Measurements from ENCODE around the gene FBXL7.

DNA sequence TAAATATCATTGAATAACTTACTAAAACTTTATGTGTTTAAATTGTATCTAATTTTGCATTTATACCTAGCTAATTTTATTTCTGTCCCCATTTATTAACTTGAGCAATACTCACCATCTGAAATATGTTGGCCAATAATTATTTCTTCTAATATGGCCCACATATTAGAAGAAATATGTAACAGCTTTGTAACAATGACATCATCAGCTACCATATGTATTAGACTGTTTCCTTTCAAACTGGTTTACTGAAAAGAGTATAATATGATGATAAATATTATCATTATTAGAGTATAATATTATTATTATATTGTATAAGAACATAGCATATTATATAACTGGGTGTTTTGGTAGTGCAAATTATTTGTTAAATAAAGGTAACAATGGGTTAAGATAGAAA is 220.5 kb downstream of the FBXL7 start:
- TF ChIP-seq, protein P1, sequence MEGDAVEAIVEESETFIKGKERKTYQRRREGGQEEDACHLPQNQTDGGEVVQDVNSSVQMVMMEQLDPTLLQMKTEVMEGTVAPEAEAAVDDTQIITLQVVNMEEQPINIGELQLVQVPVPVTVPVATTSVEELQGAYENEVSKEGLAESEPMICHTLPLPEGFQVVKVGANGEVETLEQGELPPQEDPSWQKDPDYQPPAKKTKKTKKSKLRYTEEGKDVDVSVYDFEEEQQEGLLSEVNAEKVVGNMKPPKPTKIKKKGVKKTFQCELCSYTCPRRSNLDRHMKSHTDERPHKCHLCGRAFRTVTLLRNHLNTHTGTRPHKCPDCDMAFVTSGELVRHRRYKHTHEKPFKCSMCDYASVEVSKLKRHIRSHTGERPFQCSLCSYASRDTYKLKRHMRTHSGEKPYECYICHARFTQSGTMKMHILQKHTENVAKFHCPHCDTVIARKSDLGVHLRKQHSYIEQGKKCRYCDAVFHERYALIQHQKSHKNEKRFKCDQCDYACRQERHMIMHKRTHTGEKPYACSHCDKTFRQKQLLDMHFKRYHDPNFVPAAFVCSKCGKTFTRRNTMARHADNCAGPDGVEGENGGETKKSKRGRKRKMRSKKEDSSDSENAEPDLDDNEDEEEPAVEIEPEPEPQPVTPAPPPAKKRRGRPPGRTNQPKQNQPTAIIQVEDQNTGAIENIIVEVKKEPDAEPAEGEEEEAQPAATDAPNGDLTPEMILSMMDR (IDR thresholded peaks at IDR 0.05): no peak
- TF ChIP-seq POLR2A (IDR thresholded peaks at IDR 0.05): no peak
- no peak for TF ChIP-seq EP300 (IDR thresholded peaks at IDR 0.05)

Measured in suprapubic skin (tissue), 3 donors.